MM.1S (cell line): Measurements from ENCODE around the gene PHF11.

Experiments used
- DNase-seq: peaks from one replicate; pipeline ENCODE4 v3.0.0-alpha.2; 2015
- H2AFZ ChIP-seq: fragments of 300-600 bp; sonication (generic); 2 replicates; pipeline ENCODE4 v1.6.0; 2016; ENCODE audit warnings: antibody characterized with exemption, low read length
- H3F3A ChIP-seq: fragments of 300-600 bp; sonication (generic); 2 replicates; pipeline ENCODE4 v1.6.1; 2016; ENCODE audit warnings: mild to moderate bottlenecking, antibody characterized with exemption, low read length, moderate library complexity, mixed read lengths; ENCODE audit not compliant: insufficient read depth
- H3K27ac ChIP-seq: fragments of 300-600 bp; sonication (generic); 2 replicates; pipeline ENCODE4 v1.5.1; 2016; ENCODE audit warnings: mild to moderate bottlenecking, low read length
- H3K27me3 ChIP-seq: fragments of 300-600 bp; sonication (generic); replicated peaks from 2 replicates; pipeline ENCODE4 v1.6.0; 2016; ENCODE audit warnings: low read length; ENCODE audit not compliant: insufficient read depth
- H3K36me3 ChIP-seq: fragments of 300-600 bp; sonication (generic); replicated peaks from 2 replicates; pipeline ENCODE4 v1.6.1; 2016; ENCODE audit warnings: mild to moderate bottlenecking, low read length, mixed read lengths; ENCODE audit not compliant: insufficient read depth
- H3K4me1 ChIP-seq: fragments of 300-600 bp; sonication (generic); 2 replicates; pipeline ENCODE4 v1.6.1; 2016; ENCODE audit warnings: low read length, mixed read lengths
- H3K4me2 ChIP-seq: fragments of 300-600 bp; sonication (generic); 2 replicates; pipeline ENCODE4 v1.6.0; 2016; ENCODE audit warnings: low read depth, low read length
- H3K4me3 ChIP-seq: fragments of 300-600 bp; sonication (generic); 2 replicates; pipeline ENCODE4 v1.5.1; 2016; ENCODE audit warnings: low read length, mixed read lengths
- H3K79me2 ChIP-seq: fragments of 300-600 bp; sonication (generic); 2 replicates; pipeline ENCODE4 v1.6.1; 2016; ENCODE audit warnings: mixed run types, low read length, mixed read lengths
- H3K9ac ChIP-seq: fragments of 300-600 bp; sonication (generic); 2 replicates; pipeline ENCODE4 v1.6.1; 2016; ENCODE audit warnings: low read length, mixed read lengths
- H3K9me2 ChIP-seq: fragments of 300-600 bp; sonication (generic); replicated peaks from 2 replicates; pipeline ENCODE4 v1.6.1; 2016; ENCODE audit warnings: mild to moderate bottlenecking, low read length, mixed read lengths; ENCODE audit not compliant: insufficient read depth
- H3K9me3 ChIP-seq: fragments of 300-600 bp; sonication (generic); replicated peaks from 2 replicates; pipeline ENCODE4 v1.6.1; 2016; ENCODE audit warnings: mild to moderate bottlenecking, low read length, mixed read lengths; ENCODE audit not compliant: insufficient read depth
- H4K20me1 ChIP-seq: fragments of 300-600 bp; sonication (generic); 2 replicates; pipeline ENCODE4 v1.6.1; 2016; ENCODE audit warnings: mild to moderate bottlenecking, low read length, moderate library complexity, mixed read lengths; ENCODE audit not compliant: insufficient read depth
- EZH2 ChIP-seq: fragments of 300-600 bp; sonication (generic); optimal IDR thresholded peaks from 2 replicates; pipeline ENCODE3; 2017; ENCODE audit warnings: low read depth, mild to moderate bottlenecking, antibody characterized with exemption, low read length, mixed read lengths
- EZH2phosphoT487 ChIP-seq: fragments of 300-600 bp; sonication (generic); IDR thresholded peaks from 2 replicates; pipeline ENCODE4 v1.6.1; 2018; ENCODE audit warnings: antibody characterized with exemption, low read length
- TF ChIP-seq, protein P1 (sequence below): fragments of 300-600 bp; sonication (generic); IDR thresholded peaks from 2 replicates; pipeline ENCODE4 v1.5.1; 2016; ENCODE audit warnings: antibody characterized with exemption, low read length, mixed read lengths

PHF11 gene

DNA sequence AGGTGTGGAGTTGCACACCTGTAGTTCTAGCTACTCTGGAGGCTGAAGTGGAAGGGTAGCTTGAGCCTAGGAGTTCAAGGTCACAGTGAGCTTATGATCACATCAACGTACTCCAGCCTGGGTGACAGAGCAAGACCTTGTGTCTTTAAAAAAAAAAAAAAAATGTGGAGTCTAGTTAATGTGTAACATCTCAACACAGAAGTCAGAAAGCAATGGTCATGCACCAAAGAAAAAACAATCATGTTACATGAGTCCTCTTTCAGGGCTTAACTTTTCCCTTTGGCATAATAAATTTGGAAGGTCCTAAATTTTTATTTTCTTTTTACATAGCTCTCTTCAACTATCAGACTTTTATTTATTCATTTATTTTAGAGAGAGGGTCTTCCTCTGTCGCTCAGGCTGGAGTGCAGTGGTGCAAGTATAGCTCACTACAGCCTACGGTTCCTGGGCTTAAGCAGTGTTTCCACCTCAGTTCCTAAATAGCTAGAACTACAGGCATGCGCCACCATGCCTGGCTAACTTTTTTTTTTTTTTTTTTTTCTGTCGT, 29.4 kb upstream of the PHF11 start:
- H3K79me2 ChIP-seq, result no peaks in the 10 kb centered on the region
- H3K9ac ChIP-seq, result no peak overlapping the region
- DNase-seq, result no peak
- no peaks in the 10 kb centered on the region for H3K27me3 ChIP-seq
- no peaks in the 10 kb centered on the region for H3K9me3 ChIP-seq
- H3F3A ChIP-seq, result no peaks in the 10 kb centered on the region
- H3K4me2 ChIP-seq, result no peak overlapping the region
- H3K9me2 ChIP-seq, result no peaks in the 10 kb centered on the region
- H3K4me3 ChIP-seq, result no peak overlapping the region
- no peaks in the 10 kb centered on the region for H3K36me3 ChIP-seq
- no peaks in the 10 kb centered on the region for H3K4me1 ChIP-seq
- no peaks in the 10 kb centered on the region for H4K20me1 ChIP-seq
- TF ChIP-seq EZH2 (no peak), EZH2phosphoT487 (no peak)
- TF ChIP-seq, protein P1, sequence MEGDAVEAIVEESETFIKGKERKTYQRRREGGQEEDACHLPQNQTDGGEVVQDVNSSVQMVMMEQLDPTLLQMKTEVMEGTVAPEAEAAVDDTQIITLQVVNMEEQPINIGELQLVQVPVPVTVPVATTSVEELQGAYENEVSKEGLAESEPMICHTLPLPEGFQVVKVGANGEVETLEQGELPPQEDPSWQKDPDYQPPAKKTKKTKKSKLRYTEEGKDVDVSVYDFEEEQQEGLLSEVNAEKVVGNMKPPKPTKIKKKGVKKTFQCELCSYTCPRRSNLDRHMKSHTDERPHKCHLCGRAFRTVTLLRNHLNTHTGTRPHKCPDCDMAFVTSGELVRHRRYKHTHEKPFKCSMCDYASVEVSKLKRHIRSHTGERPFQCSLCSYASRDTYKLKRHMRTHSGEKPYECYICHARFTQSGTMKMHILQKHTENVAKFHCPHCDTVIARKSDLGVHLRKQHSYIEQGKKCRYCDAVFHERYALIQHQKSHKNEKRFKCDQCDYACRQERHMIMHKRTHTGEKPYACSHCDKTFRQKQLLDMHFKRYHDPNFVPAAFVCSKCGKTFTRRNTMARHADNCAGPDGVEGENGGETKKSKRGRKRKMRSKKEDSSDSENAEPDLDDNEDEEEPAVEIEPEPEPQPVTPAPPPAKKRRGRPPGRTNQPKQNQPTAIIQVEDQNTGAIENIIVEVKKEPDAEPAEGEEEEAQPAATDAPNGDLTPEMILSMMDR, result no peak
- no peak overlapping the region for H2AFZ ChIP-seq
- H3K27ac ChIP-seq, result no peak overlapping the region

DNA sequence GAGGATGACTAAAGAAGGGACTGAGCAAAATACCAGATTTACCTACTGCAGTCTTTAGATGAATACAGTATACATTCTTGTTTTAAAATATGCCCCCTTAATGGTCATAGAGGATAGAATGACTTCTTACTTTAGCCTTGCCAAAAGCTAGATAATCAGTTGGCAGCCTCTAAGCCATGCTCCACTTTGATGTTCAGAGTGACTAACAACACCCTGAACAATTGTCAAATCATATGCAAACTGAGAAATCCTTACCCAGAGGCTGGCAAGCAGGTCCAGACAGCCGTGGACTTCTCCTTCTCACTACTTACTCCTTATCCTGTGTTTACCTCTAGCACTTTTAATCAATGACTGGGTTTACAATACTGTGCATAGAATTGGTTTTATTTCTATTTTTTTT, 23.6 kb upstream of the PHF11 start:
- Histone ChIP-seq H3K9me3 (no peaks in the 10 kb centered on the region), H3K27me3 (no peaks in the 10 kb centered on the region), H3K36me3 (no peaks in the 10 kb centered on the region), H3K9ac (no peak overlapping the region), H3K9me2 (no peaks in the 10 kb centered on the region), H3K79me2 (no peaks in the 10 kb centered on the region), H3K27ac (no peak overlapping the region), H3K4me2 (no peak overlapping the region), H3K4me3 (no peak overlapping the region), H2AFZ (no peak overlapping the region), H4K20me1 (no peaks in the 10 kb centered on the region), H3K4me1 (no peaks in the 10 kb centered on the region), H3F3A (no peaks in the 10 kb centered on the region)
- TF ChIP-seq EZH2phosphoT487 (no peak), EZH2 (no peak)
- TF ChIP-seq, protein P1, result no peak
- DNase-seq, result no peak

DNA sequence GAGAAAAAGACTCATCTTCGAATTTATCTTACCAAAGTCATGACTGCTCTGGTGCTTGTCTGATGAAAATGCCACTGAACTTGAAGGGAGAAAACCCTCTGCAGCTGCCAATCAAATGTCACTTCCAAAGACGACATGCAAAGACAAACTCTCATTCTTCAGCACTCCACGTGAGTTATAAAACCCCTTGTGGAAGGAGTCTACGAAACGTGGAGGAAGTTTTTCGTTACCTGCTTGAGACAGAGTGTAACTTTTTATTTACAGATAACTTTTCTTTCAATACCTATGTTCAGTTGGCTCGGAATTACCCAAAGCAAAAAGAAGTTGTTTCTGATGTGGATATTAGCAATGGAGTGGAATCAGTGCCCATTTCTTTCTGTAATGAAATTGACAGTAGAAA, 19.2 kb upstream of the PHF11 start:
- Histone ChIP-seq H3K79me2 (no peaks in the 10 kb centered on the region), H3K9ac (no peak overlapping the region), H3K4me2 (no peak overlapping the region), H3K36me3 (no peaks in the 10 kb centered on the region), H3K4me3 (no peak overlapping the region), H3K27me3 (no peaks in the 10 kb centered on the region), H2AFZ (no peak overlapping the region), H3K27ac (no peak overlapping the region), H3K4me1 (no peaks in the 10 kb centered on the region), H4K20me1 (no peaks in the 10 kb centered on the region), H3K9me2 (no peaks in the 10 kb centered on the region), H3F3A (no peaks in the 10 kb centered on the region), H3K9me3 (no peaks in the 10 kb centered on the region)
- TF ChIP-seq EZH2 (no peak), EZH2phosphoT487 (no peak)
- TF ChIP-seq, protein P1, result no peak
- DNase-seq, result no peak
